HG03108 (cell line): ENCODE measurements around the gene MACROD2.
A peak's percentile ranks its signal among the peaks of the same experiment; 100 is the strongest.

Experiments
- ATAC-seq: cut with Tn5 transposase; IDR thresholded peaks from one replicate; pipeline ENCODE4 v1.9.1; 2021; ENCODE audit warnings: moderate library complexity; ENCODE audit not compliant: unreplicated experiment

Gene MACROD2

GRCh38 chr20:15889514-15890256 lies 1894.4 kb downstream of the MACROD2 start:
- ATAC-seq = no peak

DNA sequence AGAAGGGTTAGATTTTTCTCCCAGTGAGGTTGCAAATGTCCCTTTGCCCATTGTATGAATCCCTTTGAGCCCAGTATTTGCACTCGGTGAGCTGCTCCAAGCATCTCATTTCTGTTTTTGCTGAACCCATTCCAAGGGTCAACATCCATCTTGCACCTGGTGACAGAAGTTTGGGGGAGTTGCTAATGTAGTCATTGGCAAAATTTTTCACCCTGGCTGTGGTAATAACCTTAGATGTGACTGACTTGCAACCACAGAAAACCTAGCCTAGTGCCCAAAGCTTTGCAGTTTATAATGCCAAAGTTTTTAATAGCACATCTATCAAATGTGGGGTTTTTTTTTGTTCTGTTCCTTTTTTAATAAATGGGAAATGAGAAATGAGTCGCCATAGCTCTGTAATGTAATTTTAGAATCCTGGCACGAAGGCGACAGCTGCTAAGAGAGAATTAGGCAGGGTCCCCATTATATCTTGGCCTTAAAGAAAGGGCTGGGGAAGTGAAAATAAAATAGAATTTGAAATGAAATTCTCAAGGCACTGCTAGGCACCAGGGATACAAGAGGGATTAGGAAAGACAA lies 1895.2 kb downstream of the MACROD2 start:
- no peak for ATAC-seq

DNA sequence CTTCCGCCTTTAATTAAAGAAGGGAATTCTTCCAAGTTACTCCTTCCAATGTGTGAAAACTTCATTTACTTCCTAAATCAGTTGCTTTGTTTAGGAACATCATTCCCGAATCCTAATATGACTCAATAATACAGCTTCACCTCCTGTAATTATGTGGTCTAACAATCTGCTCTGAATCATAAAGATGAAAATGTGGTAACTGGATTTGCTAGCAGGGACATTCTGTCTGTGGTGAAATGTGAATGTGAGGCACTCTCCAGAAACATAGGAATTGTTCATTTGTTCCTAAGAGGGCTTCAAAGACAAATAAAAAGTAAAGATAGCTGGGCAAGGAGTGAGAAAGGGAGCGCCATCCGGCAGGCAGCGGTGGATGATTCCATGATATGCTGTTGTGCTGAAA lies 1899.8 kb downstream of the MACROD2 start:
- ATAC-seq = no peak

DNA sequence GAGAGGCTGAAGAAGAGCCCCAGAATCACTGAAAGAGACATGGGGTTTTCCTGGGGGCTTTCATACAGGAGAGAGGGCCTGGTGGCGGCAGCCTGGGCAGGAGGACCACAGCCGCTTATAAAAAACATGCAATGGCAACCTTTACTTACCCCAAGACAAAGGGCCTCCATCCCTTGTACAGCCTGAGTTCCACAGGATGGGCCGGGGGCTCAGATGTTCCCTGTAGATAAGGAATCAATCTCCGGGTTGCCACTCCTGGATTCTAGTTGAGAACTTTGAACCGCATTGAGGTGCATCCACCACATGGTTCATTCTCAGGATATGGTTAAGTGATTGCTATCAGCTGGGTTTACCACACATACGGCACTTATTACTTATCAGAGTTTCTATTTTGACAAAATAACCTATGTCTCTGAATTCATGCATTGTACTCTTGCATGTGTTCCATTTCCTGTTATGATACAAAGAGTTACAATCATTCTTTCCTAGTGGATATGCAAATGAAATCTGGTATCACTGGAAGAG lies 1900.3 kb downstream of the MACROD2 start:
- peak; percentile 93 for ATAC-seq

- no peak for ATAC-seq
These were observed 1904.7 kb downstream of the MACROD2 start for GRCh38 chr20:15899967-15900366.

DNA sequence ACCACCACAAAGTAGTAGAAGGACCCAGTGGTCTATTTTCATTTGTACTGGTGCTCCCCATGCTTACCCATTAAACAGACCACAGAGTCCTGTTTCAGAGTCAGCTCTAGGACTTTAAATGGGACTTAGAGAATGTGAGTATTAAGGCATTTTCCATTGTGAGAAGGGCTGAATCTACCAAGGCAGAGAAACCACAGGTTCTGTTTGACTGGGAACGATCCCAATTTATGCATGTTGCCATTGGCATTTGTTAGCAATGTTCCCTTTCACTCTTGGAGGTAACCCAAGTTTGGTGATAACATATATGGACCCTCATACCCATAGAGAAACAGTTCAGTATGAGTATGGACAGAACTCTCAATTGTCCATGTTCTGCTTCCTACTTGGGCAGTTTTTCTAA lies 1905.1 kb downstream of the MACROD2 start:
- no peak for ATAC-seq

- ATAC-seq = no peak
These were observed 1907.2 kb downstream of the MACROD2 start for GRCh38 chr20:15902493-15902892.

DNA sequence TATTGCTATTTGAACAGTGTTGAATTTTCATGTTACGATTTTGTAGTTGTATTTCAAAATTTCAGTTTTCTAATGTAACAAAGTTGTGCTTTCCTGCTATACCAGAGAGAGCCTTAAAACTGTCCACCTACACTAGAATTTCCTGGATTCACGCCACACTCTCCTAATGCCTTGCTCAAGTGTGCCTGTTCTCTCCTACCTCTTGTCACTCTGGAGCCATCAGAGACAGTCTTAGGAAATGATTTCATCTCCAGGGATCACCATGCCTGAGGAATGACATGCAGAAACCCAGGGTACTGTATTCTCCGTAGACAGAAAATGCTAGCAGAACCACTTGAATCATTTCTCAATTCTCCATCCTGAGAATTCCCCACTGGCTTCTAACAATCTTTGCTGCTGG lies 1910.3 kb downstream of the MACROD2 start:
- ATAC-seq = no peak

- ATAC-seq = no peak
These were observed 1914.7 kb downstream of the MACROD2 start for GRCh38 chr20:15909995-15910394.

GRCh38 chr20:15911581-15911980 lies 1916.3 kb downstream of the MACROD2 start:
- no peak for ATAC-seq

GRCh38 chr20:15913391-15914025 lies 1918.2 kb downstream of the MACROD2 start:
- ATAC-seq = no peak

GRCh38 chr20:15916623-15917022 lies 1921.3 kb downstream of the MACROD2 start:
- ATAC-seq = no peak

DNA sequence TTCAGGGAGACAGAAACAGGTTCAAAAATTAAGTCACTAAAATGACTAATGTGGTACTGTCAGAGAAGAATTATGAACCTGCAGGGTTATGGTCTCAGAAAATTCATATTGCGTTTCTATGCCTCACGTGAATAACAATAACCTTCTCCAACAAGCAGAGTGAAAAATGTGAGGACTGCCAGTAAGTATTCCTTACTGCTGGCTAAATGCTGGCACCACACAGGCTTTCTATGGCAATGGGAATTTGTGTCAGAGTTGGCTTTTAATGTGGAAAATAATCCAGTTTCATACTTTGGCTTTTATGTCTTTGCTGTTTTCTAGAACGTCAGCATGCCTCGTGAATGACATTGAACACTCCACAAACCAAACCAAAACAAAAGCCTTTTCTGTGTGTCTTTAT lies 1922.0 kb downstream of the MACROD2 start:
- ATAC-seq = no peak

GRCh38 chr20:15918631-15919030 lies 1923.3 kb downstream of the MACROD2 start:
- ATAC-seq = no peak

DNA sequence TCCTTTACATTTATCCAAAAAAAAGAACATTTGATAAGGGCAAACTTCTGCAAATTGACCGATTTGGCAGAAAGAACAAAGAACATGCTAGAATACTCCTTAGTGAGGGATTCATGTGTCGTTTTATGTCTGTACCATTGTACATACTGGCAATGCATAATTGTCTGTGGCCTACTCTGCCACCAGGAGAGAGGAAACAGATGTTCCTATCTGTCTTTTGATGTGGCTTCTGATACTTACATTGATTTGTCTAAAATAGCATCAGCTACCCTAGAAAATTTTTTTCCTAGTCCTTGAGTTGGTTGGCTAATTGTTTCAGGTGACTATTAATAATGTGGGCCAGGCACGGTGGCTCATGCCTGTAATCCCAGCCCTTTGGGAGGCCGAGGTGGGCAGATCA lies 1923.8 kb downstream of the MACROD2 start:
- no peak for ATAC-seq

GRCh38 chr20:15921930-15922329 lies 1926.6 kb downstream of the MACROD2 start:
- no peak for ATAC-seq

GRCh38 chr20:15922556-15922955 lies 1927.2 kb downstream of the MACROD2 start:
- peak; percentile 21 for ATAC-seq

GRCh38 chr20:15923030-15923776 lies 1927.9 kb downstream of the MACROD2 start:
- peak; percentile 71 for ATAC-seq

GRCh38 chr20:15924556-15924955 lies 1929.2 kb downstream of the MACROD2 start:
- ATAC-seq = no peak

- ATAC-seq = no peak
These were observed 1930.1 kb downstream of the MACROD2 start for GRCh38 chr20:15925376-15925775.

DNA sequence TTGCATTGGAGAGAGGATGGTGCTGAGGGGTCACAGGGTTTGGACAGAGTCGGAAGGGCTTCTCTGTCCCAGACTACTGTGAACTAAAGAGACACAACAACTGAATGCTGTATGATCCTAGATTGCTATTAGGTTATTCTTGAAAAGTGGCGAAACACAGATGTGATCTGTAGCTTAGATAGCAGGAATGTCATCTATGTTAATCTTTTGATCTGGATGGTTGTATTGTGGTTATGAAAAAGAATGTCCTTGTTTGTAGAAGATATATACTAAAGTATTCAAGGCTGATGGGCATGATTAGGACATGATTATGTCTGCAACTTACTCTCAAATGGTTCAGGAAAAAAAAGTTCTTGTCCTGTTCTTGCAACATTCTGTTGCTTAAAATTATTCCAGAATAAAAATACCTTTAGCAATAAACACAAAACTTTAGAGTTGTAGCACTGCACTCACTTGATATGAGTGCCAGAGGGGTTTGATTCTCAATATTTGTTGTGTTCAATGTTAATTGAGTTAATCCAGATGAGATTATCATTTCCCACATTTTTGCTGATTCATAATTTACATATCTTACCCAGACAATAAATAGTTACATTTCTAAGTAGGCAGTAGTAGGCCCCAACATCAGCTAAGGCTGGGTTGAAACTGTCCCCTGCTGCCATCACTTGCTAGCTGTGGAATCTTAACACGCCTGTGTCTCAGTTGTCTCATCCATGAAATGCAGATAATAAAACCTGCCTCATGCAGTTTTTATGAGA lies 1932.8 kb downstream of the MACROD2 start:
- no peak for ATAC-seq
